Smooth muscle cell (in vitro differentiated cells): ENCODE results near the gene TEDC1. TPM values are rescaled to one million over a fixed set of nuclear protein-coding genes. Genes with fewer than 3 reads are reported as not detected.

ENCODE experiments used
- DNase-seq: peaks from one replicate; lab custom pipeline; 2025; ENCODE audit not compliant: unreplicated experiment; lab: John Stamatoyannopoulos, UW
- H2AFZ ChIP-seq: fragments of 200-600 bp; sonication (generic); 2 replicates; pipeline ENCODE4 v1.6.0; 2016; ENCODE audit warnings: antibody characterized with exemption, low read depth, mild to moderate bottlenecking
- H3F3A ChIP-seq: fragments of 200-600 bp; sonication (generic); 2 replicates; pipeline ENCODE4 v1.6.0; 2017; ENCODE audit warnings: antibody characterized with exemption, low read depth
- H3K27ac ChIP-seq: fragments of 200-600 bp; sonication (generic); 2 replicates; pipeline ENCODE4 v1.5.1; 2016; ENCODE audit warnings: low read depth, mild to moderate bottlenecking
- H3K27me3 ChIP-seq: fragments of 200-600 bp; sonication (generic); 2 replicates; pipeline ENCODE4 v1.6.1; 2016; ENCODE audit warnings: low read depth, mild to moderate bottlenecking
- H3K36me3 ChIP-seq: fragments of 200-600 bp; sonication (generic); 2 replicates; pipeline ENCODE4 v1.5.1; 2016; ENCODE audit warnings: low read depth
- H3K4me1 ChIP-seq: fragments of 200-600 bp; sonication (generic); 2 replicates; pipeline ENCODE4 v1.5.1; 2016; ENCODE audit warnings: low read depth
- H3K4me2 ChIP-seq: fragments of 200-600 bp; sonication (generic); 2 replicates; pipeline ENCODE4 v1.6.0; 2016; ENCODE audit warnings: mild to moderate bottlenecking
- H3K4me3 ChIP-seq: fragments of 200-600 bp; sonication (generic); 2 replicates; pipeline ENCODE4 v1.5.1; 2016; ENCODE audit warnings: mild to moderate bottlenecking
- H3K79me2 ChIP-seq: fragments of 200-600 bp; sonication (generic); 2 replicates; pipeline ENCODE4 v1.6.0; 2016; ENCODE audit warnings: low read depth, mild to moderate bottlenecking
- H3K9ac ChIP-seq: fragments of 200-600 bp; sonication (generic); 2 replicates; pipeline ENCODE4 v1.6.0; 2016; ENCODE audit warnings: low read depth
- H3K9me3 ChIP-seq: fragments of 200-600 bp; sonication (generic); replicated peaks from 2 replicates; pipeline ENCODE4 v1.5.1; 2016; ENCODE audit warnings: low read depth
- H4K20me1 ChIP-seq: fragments of 200-600 bp; sonication (generic); 2 replicates; pipeline ENCODE4 v1.6.0; 2016; ENCODE audit warnings: low read depth
- WGBS: methylation state at CpG from one replicate; pipeline ENCODE4 v1.1.7; 2016; ENCODE audit warnings: low lambda C conversion rate; 5-methylcytosine and 5-hydroxymethylcytosine counted together
- polyA plus RNA-seq: library from polyadenylated mRNA; unstranded; fragments of >200 nt; fragmentation: Nextera tagmentation; extraction: Ambion mirVana; gene quantifications from 2 replicates; pipeline ENCODE4 v1.2.1, GENCODE V29; 2016
- total RNA-seq: library from RNA; depleted of rRNA; stranded (reverse); fragments of >200 nt; gene quantifications from 2 replicates; pipeline ENCODE4 v1.2.3, GENCODE V29; 2014
- TF ChIP-seq, protein P1 (sequence below): fragments of 200-600 bp; sonication (generic); IDR thresholded peaks from 2 replicates; pipeline ENCODE4 v1.5.1; 2017; ENCODE audit warnings: borderline replicate concordance, mild to moderate bottlenecking, antibody characterized with exemption; ENCODE audit not compliant: insufficient read depth, poor library complexity, severe bottlenecking

TEDC1 gene
- total and polyA plus RNA-seq, 2 experiments from 2014 or later: 3.8 to 8.2 TPM

- Histone ChIP-seq H3K36me3 (no peaks in the 10 kb centered on the region), H3K27me3 (no peaks in the 10 kb centered on the region), H3F3A (no peaks in the 10 kb centered on the region), H3K4me1 (no peaks in the 10 kb centered on the region), H3K4me2 (no peak overlapping the region), H3K9me3 (no peaks in the 10 kb centered on the region), H2AFZ (no peak overlapping the region), H3K4me3 (no peak overlapping the region), H4K20me1 (peaks cover 4% of the 10 kb centered on the region), H3K27ac (no peak overlapping the region), H3K9ac (no peak overlapping the region), H3K79me2 (no peaks in the 10 kb centered on the region)
- 93% methylated on average over 33 of the region's 33 CpGs for WGBS
- TF ChIP-seq, protein P1, sequence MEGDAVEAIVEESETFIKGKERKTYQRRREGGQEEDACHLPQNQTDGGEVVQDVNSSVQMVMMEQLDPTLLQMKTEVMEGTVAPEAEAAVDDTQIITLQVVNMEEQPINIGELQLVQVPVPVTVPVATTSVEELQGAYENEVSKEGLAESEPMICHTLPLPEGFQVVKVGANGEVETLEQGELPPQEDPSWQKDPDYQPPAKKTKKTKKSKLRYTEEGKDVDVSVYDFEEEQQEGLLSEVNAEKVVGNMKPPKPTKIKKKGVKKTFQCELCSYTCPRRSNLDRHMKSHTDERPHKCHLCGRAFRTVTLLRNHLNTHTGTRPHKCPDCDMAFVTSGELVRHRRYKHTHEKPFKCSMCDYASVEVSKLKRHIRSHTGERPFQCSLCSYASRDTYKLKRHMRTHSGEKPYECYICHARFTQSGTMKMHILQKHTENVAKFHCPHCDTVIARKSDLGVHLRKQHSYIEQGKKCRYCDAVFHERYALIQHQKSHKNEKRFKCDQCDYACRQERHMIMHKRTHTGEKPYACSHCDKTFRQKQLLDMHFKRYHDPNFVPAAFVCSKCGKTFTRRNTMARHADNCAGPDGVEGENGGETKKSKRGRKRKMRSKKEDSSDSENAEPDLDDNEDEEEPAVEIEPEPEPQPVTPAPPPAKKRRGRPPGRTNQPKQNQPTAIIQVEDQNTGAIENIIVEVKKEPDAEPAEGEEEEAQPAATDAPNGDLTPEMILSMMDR: no peak
- no peak for DNase-seq
Observed at GRCh38 chr14:105464501-105464900, 26.5 kb upstream of the TEDC1 start.

DNA sequence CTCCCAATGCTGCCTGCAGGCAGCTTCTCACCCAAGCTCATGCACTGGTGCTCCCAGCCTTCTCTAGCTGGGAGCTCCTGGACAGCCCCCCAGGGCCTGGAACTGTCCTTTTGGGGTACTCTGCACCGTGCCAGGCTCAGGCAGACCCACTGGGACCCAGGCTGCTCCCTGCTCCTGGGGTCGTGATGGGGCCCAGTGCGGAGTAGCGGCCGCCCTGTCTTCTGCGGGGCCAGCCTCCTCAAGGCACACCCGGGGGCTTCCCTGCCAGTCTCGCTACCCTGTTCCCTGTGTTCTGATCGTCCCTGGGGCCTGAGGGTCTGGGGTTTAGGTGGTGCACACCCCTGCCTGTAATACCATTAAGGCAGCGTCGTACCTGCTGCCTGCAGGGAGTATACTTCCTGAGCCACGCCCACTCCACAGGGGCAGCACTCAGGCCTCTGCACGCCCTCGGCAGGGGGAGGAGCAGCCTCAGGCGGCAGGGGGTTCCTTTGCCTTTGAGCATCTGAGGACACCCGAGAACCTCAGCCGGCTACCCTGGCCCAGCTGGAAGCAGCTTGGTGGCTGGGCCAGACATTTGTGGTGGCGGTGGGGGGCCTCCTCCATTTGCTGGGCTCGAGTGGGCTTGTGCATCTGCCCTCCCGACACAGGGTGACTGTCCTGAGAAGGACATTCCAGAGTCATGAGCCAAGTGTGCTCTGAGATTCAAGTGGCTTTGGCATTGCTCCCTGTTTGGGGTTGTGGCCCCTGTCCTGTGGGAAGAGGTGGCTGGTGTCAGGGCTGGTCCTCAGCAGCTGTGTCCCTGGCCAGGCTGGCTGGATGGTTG, 25.6 kb upstream of the TEDC1 start:
- TF ChIP-seq, protein P1: no peak
- H3K9ac ChIP-seq: no peak overlapping the region
- H3K4me1 ChIP-seq: no peaks in the 10 kb centered on the region
- no peak overlapping the region for H3K4me3 ChIP-seq
- H4K20me1 ChIP-seq: peaks cover 4% of the 10 kb centered on the region
- no peaks in the 10 kb centered on the region for H3K27me3 ChIP-seq
- no peak for DNase-seq
- no peaks in the 10 kb centered on the region for H3K9me3 ChIP-seq
- WGBS: 79% methylated on average over 19 of the region's 20 CpGs
- H3K27ac ChIP-seq: no peak overlapping the region
- no peaks in the 10 kb centered on the region for H3K36me3 ChIP-seq
- H3K4me2 ChIP-seq: no peak overlapping the region
- no peak overlapping the region for H2AFZ ChIP-seq
- no peaks in the 10 kb centered on the region for H3K79me2 ChIP-seq
- no peaks in the 10 kb centered on the region for H3F3A ChIP-seq

DNA sequence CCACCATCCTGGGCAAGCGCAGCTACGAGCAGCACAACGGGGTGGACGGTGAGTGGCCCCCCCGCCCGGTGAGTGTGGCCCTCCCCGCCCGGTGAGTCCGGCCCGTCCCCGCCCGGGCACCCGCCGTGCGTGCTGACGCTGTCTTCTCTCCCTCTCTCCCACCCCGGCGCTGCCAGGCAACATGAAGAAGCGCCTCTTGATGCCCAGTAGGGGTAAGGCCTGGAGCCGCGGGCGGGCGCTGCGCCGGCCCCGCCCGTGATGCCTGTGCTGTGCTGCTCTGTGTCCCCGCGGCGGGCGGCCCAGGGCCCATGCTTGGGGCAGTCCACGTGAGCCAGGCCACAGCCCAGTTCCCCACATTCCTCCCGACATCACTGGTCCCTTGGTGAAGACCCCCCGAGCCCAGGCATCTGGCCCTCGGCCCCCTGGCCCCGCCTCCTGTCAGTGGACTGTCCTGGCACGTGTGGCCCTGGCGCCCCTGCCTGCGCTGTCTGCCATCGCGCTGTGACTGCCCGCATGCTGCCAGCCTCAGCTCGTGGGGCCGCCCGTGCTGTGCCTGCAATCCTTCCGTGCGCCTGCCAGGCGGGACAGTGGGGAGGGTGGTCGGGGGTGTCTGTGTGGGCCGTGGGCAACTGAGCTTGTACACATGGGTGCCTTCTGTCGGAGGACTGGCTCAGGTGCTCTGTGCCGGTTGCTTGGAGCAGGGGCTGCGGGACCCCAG, 24.4 kb upstream of the TEDC1 start:
- DNase-seq: no peak
- no peaks in the 10 kb centered on the region for H3K27me3 ChIP-seq
- H3K9me3 ChIP-seq: no peaks in the 10 kb centered on the region
- H3K27ac ChIP-seq: no peak overlapping the region
- H3K36me3 ChIP-seq: no peaks in the 10 kb centered on the region
- peaks cover 10% of the 10 kb centered on the region for H4K20me1 ChIP-seq
- H2AFZ ChIP-seq: no peak overlapping the region
- TF ChIP-seq, protein P1: no peak
- no peaks in the 10 kb centered on the region for H3F3A ChIP-seq
- no peaks in the 10 kb centered on the region for H3K4me1 ChIP-seq
- no peaks in the 10 kb centered on the region for H3K79me2 ChIP-seq
- H3K9ac ChIP-seq: no peak overlapping the region
- H3K4me2 ChIP-seq: no peak overlapping the region
- 98% methylated on average over 44 of the region's 53 CpGs for WGBS
- no peak overlapping the region for H3K4me3 ChIP-seq
